GM21390 (cell line): ENCODE measurements around the gene LIMS1.
"Not testable (repeated sequence)": the region's sequence is repeated elsewhere in the genome, so short reads cannot be mapped to it uniquely, and the experiment has no call there.

Source experiments
- ATAC-seq: cut with Tn5 transposase; IDR thresholded peaks from one replicate; pipeline ENCODE4 v1.9.1; 2021; ENCODE audit not compliant: unreplicated experiment

Gene LIMS1

GRCh38 chr2:108632332-108633160, 98.3 kb downstream of the LIMS1 start:
- ATAC-seq = no peak

DNA sequence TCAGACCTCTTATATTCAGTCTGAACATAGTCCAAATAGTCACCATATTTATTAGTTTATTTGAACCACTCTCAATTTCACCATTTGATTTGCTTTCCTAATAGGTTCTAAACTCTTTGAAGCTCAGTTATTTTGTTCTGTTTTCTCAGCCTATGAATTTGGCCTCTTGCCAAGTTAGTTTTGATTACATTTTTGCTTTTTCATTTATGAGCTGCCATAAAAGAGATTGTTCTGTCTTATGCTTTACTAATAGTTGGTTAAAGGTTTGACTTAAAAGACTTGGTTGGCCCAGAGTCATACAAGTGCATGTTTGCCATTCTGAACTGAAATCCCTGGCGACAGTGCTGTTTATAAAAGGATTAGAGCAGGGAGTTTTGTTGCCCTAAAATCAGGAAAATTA, 99.1 kb downstream of the LIMS1 start:
- no peak for ATAC-seq

GRCh38 chr2:108634011-108634410, 99.7 kb downstream of the LIMS1 start:
- no peak for ATAC-seq

DNA sequence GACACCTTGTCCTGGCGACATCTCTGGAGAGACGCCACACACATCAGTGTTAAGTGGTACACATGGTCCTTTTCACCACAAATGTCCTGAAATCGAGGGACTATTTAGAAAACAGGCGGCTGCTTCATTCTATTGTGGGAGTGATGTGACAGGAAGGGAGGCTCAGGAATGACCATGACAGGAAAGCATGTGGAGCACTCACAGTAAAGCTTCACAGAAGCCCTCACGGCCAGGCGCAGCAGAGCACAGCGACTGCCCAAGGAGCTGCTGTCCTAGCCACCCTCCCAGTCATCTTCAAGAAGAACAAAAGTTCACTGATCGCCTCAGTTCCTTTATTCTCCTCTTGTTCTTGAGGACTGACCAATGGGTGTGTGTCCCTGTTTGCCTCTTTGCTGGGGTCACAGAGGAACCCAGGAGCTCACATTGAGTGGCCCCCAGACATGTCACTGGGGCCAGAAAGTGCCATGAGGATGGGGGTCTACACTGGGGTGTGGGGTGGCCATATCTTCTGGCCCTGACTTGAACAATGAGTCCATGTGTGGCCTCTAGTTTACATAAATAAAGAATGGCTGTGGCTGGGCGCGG, 100.4 kb downstream of the LIMS1 start:
- no peak for ATAC-seq

GRCh38 chr2:108635630-108636354, 101.5 kb downstream of the LIMS1 start:
- ATAC-seq = peak; percentile 19

- no peak for ATAC-seq
These were observed 103.0 kb downstream of the LIMS1 start for GRCh38 chr2:108637304-108637669.

DNA sequence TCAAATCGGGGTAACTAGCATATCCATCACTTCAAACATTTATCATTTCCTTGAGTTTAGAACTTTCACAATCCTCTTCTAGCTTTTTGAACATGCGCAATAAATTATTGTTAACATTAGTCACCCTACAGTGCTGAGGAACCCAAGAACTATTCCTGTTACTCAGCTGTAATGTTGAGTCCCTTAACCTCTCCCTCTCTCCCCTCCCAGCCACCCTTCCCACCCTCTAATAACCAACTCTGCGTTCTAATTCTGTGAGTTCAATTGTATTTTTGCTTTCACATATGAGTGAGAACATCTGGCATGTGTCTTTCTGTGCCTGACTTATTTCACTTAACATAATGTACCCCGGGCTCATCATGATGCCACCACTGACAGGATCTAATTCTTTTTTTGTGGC, 106.5 kb downstream of the LIMS1 start:
- no peak for ATAC-seq

GRCh38 chr2:108641756-108642155, 107.5 kb downstream of the LIMS1 start:
- ATAC-seq = no peak

DNA sequence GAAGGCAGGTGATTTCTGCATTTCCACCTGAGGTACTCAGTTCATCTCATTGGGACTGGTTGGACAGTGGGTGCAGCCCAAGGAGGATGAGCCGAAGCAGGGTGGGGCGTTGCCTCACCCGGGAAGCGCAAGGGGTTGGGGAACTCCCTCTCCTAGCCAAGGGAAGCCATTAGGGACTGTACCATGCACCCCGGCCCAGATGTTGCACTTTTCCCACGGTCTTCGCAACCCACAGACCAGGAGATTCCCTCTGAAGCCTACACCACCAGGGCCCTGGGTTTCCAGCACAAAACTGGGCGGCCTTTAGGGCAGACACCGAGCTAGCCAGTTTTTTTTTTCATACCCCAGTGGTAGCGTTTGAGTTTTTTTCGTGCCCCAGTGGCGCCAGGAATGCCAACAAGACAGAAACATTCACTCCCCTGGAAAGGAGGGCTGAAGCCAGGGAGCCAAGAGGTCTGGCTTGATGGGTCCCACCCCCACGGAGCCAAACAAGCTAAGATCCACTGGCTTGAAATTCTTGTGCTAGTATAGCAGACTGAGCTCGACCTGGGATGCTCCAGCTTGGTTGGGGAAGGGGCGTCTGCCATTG, 109.1 kb downstream of the LIMS1 start:
- no peak for ATAC-seq

DNA sequence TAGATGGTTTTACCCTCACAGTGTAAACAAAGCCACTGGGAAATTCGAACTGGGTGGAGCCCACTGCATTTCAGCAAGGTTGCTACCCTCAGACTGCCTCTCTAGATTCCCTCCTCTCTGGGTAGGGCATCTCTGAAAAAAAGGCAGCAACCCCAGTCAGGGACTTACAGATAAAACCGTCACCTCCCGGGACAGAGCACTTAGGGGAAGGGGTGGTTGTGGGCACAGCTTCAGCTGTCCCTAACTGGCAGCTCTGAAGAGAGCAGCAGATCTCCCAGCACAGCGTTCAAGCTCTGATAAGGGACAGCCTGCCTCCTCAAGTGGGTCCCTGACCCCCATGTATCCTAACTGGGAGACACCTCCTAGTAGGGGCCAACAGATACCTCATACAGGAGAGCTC, 109.6 kb downstream of the LIMS1 start:
- ATAC-seq = not testable (repeated sequence)

- not testable (repeated sequence) for ATAC-seq
These were observed 110.2 kb downstream of the LIMS1 start for GRCh38 chr2:108644446-108644845.

DNA sequence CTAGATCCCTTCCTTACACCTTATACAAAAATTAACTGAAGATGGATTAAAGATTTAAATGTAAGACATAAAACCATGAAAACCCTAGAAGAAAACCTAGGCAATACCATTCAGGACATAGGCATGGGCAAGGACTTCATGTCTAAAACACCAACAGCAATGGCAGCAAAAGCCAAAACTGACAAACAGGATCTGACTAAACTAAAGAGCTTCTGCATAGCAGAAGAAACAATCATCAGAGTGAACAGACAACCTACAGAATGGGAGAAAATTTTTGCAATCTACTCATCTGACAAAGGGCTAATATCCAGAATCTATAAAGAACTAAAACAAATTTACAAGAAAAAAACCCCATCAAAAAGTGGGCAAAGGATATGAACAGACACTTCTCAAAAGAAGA, 114.5 kb downstream of the LIMS1 start:
- not testable (repeated sequence) for ATAC-seq

DNA sequence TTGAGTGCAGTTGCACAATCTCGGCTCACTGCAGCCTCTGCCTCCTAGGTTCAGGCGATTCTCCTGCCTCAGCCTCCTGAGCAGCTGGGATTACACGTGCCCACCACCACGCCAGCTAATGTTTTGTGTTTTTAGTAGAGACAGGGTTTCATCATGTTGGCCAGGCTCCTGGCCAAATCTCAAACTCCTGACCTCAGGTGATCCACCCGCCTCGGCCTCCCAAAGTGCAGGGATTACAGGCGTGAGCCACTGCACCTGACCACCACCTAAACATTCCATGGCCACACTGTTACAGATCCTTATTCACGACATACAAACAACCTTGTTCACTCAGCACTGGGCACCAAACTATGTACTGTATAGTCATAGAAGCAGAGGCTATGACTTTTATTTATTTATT, 116.2 kb downstream of the LIMS1 start:
- not testable (repeated sequence) for ATAC-seq

DNA sequence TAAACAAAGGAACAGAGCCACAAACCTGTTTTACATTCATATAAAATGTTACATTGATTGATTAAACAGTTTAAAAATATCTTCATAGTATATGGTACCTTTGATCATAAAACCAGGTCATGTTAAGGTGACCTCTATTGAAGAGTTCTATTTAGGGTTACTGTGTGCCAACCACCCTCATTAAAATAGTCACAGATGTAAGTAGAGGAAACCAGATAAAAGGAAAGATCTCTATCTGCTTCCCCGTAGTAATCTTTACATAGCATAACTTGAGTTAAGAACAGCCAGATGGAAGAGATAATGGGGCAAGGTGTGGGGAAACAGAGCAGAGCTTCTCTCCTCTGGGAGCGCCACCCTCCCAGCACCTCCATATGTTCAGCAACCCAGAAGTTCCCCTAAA, 117.2 kb downstream of the LIMS1 start:
- ATAC-seq = not testable (repeated sequence)

DNA sequence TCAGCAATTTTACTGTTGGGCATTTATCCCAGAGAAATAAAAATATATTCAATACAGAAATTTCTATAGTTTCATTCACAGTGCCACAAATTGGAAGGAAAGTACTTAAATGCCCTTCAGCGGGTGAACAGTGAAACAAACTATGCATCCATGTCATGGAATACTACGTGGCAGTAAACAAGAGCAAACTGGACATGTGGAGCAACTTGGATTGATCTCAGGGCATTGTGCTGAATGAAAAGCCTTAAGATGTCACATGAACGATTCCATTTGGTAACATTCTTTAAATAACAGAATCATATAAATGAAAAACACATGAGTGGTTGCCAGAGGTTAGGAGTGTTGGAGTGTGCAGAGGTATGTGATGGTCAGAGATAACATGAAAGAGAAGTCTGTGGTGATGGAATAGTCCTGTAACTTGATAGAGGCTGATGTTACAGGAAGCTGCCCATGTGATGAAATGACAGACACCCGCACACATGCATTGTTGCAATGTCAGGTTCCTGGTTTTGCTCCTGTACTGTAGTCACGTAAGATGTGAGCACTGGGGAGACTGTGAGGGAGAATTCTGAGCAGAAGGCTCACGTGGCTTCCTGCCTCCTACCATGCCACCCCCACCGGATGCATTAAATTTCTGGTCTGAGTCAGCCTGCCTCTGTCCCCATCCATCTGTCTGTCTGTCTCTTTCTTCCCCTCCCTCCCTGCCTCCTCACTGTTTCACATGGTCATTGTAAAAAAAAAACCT, 118.1 kb downstream of the LIMS1 start:
- peak; percentile 93 for ATAC-seq

DNA sequence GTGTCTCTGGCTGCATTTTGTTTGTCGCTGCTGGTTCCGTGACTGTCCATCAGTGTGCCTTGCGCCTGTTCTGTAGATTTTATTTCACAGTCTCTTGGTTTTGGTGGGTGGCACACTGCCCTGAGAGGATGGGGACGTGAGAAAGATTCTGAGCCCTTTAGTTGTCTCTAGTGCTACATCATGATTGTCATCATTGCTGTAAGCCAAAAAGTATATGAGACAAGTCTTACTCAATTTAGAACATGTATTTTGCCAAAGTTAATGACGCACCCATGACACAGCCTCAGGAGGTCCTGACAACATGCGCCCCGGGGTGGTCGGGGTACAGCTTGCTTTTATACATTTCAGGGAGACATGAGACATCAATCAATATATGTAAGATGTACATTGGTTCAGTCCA, 119.2 kb downstream of the LIMS1 start:
- ATAC-seq = not testable (repeated sequence)

DNA sequence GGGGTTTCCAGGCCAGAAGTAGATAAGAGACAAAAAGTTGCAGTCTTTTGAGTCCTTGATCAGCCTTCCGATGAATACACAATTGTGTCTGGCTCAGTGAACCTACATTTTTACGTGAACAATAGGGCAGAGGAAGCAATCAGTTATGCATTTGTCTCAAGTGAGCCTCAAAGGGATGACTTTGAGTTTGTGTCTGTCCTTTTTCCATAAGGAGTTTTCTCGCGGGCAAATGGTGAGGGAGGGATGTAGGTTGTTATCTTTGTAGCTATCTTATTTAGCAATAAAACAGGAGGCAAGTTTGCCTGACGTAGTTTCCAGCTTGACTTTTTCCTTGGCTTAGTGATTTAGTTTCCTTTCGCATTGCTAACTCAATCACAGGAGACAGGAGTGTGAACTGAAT, 119.6 kb downstream of the LIMS1 start:
- ATAC-seq = not testable (repeated sequence)

DNA sequence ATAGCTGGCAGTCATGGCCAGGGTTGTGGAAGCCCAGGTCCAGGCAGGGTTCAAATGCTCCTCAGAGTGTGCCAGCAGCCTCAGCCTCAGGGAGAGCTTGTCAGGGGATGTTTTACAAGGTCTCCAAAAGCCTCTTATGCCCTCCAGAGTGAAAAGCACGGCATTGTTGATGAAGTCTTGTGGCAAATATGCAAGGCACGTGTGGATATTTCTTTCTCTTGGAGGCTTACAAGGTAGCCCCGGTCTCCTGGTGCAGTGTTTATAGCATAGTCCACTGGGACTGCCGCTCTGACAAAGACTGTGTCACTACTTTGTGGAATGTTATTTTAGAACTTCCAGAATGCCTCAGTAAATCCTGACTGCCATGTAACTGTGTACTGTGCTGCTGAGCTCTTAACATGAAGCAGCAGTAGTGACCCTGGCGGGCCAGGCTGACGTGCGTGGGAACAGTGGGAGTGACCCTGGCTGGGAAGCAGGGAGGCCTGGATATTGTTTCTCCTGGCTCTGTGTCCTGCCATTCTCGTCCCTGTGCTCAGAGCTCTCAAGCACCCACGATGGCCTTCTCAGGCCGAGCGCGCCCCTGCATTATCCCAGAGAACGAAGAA, 120.4 kb downstream of the LIMS1 start:
- ATAC-seq = not testable (repeated sequence)

DNA sequence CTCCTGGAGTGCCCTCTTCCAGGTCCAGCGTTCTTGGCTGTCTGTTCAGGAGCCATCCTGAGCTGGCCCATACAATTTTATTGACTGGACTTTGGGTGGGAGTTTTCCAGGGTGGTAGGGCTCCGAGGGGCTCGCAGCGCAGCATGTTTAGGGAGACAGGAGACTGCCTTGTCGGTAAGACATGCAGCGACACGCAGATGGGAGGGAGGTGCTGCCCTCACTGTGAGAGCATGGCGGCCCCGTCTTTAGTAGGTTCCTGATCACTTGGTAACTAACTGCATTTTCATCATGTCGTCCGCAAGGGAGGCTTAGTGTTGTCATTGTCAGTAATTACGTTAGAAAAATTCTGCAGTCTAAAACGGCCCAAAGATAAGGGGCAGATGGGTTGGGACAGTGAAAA, 121.0 kb downstream of the LIMS1 start:
- ATAC-seq = not testable (repeated sequence)

DNA sequence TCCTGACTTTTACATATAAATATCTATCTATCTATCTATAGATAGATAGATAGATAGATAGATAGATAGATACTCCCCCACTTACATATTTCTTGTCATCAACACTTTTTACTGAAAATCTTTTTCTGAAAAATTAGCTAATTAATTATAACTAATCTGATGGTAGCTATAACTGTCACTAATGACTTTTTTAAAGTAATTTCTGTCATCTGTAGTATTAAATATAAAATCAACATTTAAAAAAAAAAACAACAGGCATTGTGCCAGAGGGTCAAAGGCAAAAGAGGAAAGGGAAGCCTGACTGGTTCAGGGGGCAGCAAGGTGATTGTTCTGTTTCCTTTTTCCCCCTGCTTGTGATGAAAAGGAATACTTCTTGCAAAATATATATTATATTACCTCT, 122.0 kb downstream of the LIMS1 start:
- not testable (repeated sequence) for ATAC-seq
